GM18867 (cell line): Measurements from ENCODE around the gene DGKD.

ENCODE experiments used
- ATAC-seq: cut with Tn5 transposase; IDR thresholded peaks from one replicate; pipeline ENCODE4 v1.9.1; 2021; ENCODE audit warnings: mild to moderate bottlenecking, moderate library complexity; ENCODE audit not compliant: unreplicated experiment

The DGKD gene

DNA sequence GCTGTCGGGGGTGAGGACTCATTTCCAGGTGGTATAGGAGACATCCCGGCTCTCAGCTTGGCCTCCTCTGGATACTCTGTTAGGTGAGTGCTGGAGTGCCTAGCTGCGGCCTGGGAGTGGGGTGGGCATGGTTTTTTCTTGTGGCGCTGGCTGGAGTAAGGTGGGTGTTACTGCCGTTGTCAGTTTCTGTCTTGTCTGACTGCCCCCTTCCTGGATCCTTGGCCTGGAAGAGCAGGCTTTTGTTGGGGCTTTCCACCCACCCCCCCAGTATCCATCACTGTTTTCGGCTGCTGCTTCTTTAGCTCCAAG lies 69.2 kb downstream of the DGKD start:
- ATAC-seq: no peak

DNA sequence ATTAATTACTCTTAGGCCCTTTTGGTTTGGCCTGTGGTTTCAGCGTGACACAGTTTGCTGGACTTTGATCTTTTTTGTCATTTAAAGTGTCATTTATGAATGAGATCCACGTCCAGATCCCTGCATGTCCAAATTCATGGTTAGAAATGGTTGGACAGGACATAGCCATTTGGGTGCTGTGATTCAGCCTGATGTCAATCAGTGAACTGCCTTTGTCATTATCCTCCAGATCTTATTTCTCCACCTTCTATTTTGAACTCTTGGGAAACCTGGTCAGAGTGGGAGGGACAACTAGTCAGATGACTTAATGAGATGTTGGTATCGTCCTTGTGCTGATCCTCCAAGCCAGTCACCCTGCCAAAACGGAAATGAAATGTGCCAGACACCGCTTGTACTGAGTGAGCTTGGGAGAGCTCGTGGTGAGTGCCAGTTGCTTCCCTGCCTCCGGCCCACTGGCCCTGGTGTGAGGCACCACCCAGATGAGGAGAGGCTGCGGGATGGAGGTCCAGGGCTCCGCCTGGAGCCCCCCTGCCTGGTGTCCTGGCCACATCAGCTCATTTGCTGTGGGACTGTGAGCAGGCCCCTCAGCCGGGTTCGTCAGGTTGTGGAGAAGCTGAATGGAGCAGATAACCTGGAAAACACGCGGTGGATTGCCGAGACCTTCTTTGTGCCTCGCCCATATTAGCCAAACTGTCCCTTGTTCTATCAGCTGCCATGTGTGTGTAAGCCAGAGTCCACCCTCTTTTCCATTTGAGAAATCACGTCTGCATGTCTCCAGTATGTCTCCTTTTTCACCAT lies 70.1 kb downstream of the DGKD start:
- ATAC-seq: no peak

DNA sequence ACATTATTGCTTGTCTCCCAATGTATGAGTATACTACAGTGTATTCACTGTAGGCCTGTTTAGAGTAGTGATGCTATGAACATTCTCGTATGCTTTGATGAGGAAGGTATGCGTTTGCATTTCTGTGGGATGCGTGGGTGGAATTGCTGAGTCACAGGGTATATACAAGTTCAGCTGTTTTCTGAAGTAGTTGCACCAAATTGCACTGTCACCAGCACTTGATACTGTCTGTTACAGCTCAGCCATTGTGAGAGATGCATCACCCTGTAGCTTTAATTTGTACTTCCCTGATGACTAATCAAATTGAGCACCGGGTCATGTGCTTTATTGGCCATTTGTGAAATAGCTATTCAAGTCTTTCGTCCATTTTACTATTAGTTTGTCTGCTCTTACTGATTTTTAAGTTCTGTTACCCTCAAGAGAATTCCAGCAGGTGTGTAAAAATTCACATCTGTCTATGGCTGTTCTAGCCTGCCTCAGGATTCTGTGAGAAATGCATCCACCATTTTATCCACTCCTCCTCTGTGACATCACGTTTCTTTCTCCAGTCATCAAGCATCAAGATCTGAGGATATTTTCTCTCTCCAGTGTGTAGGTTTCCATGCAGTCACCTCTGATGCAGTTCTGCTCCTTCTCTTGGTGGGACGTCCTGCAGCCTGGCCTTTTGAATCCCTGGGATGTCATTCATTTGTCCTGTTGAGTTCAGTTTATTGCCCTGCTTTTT lies 72.5 kb downstream of the DGKD start:
- ATAC-seq: no peak

DNA sequence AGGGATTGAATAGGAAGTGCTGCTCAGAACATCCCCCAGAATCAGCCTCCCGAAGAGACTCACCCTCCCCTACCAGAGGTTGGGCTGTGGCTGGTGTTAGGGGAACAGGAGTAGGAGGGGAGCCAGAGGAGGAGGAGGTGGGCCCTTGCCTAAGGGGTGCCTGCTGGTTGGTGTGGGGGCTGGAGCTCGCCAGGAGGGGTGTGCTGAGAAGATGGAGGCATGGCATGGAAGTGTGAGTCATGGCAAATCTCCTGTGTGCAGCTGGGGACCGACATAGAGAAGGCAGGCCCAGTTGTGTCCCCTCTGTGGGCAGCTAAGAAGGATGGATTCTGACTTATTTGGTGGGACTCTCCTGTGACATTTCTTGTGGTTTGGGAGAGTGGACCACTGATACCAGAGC lies 73.7 kb downstream of the DGKD start:
- no peak for ATAC-seq

DNA sequence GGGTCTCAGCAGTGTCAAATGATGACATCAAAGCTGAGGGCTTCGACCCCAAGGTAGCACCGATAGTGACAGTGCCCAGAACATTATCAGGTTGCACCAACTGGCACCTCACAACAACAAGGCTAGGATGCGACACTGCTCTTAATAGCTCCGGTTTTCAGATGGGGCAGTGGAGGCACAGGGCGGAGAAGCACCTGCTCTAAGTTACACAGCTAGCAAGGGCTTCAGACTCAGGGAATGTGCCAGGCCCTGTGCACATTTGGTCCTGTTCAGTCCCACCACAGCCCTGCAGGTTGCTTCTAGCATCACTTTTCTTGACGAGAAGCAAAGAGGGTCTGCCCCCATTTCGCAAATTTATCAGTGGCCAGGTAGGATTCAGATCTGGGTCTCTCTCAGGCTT lies 74.1 kb downstream of the DGKD start:
- no peak for ATAC-seq

DNA sequence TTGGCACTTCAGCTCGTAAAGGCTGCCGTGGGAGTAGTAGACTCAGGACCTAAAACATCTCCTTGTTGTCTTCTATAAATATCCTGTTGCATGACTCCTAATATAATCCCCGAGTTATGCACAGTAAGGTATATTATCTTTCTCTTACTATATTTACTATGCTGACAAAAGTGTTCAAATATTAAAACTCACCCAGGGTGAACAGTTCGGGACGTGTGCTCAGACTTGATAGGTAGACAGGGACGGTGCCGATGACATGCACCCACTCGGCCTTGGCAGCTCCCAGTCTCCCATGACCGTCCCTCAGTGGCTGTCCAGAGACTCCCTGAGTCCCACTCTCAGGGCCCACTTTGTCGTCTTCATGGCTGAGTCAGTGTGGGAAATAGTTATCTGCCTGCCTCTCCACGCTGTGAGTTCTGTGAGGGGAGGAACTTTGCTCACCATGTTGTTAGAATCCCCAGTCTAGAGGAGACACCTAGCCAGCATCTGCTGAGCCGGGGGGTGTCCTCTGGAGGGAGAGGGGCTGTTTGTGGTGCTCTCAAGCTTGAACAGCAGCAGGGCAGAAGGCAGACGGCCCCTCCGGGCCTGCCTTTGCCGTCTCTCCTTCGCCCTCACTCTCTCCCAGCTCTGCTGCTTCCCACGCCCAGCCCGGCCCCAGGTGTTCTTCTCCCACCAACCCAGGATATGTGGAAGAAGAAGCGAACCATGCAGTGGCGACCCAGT lies 75.0 kb downstream of the DGKD start:
- ATAC-seq: no peak

DNA sequence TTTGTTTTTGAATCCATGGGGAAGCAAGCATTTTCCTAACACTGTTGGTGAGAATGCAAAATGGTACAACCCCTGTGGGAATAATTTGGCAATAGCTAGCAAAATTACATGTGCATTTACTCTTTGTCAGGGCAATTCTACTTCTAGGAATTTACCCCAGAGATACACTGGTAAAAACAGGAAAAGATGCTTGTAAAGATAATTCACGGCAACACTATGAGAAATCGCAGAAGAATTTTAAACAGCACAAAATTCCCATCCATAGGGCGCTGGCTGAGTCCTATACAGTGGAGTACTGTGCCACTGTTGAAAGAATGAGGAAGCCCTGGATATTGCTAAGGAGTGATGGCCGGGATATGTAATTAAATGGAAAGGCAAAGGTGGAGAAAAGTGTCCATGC lies 75.8 kb downstream of the DGKD start:
- no peak for ATAC-seq

DNA sequence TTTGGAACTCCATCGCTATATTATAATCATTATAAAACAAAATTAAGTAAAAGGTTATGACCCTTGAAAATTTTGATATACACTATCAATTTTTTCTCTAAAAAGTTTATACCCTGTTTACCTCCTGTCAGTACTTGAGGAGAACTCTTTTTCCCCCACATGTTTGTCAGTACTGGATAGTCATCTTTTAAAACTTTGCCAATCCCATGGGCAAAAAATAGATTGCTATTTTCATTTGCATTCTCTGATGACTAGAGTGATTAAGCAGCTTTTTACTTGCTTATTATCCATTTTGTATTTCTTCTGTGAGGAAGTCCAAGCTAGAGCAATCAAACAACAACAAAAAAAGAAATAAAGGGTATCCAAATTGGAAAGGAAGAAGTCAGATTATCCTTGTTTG lies 76.4 kb downstream of the DGKD start:
- no peak for ATAC-seq

DNA sequence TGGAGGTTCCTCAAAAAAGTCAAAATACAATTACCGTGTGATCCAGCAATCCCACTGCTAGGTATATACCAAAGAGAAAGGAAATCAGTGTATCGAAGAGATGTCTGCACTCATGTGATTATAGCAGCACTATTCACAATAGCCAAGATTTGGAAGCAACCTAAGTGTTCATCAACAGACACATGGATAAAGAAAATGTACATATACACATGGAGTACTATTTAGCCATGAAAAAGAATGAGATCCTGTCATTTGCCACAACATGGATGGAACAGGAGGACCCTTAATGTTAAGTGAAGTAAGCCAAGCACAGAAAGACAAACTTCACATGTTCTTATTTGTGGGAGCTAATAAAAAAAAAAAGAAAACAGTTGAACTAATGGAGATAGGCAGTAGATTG lies 78.7 kb downstream of the DGKD start:
- no peak for ATAC-seq

DNA sequence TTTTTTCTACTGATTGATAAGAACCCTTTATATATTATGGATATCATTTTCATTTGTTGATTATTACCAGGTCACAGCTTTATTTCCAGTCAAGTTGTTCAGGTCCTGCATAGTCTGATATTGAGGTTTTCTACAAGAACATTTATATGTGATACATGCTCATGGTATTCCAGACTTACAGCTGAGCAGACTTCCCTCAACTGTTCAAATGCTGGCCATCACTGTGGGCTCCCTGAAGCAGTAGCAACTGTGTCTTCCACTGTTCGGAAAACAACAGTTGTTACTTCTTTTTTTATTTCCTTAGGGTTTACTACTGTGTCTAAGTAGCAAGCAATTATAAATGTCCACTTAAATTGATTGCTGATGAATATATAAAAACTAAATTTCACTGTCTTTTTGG lies 79.5 kb downstream of the DGKD start:
- no peak for ATAC-seq

DNA sequence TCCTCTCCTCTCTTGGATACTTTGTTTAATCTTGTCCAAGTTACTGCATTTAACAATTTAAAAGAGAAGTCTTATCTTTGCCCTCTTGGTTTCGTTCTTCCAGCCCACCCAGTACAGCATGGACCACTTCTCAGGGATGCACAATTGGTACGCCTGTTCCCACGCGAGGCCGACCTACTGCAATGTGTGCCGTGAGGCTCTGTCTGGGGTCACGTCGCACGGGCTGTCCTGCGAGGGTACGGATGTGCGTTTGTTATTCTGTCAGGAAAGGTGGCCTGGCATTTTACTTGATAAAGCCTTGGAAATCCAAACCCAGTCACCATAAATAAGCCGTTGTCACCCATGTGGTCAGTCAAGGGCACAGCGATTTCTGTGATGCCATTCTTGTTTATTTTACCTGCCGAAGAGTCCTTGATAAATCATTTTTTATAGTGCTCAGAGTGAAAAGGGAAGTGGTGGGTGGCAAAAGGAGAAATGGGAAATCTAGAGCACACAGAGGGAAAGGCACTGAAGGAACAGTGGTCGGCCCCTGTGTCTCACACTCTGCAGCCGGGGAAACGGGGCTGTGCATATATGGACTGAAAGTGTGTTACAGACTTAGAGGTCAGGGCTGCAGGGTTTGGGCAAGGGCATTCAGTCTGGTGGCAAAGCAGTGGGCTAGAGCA lies 80.5 kb downstream of the DGKD start:
- no peak for ATAC-seq

DNA sequence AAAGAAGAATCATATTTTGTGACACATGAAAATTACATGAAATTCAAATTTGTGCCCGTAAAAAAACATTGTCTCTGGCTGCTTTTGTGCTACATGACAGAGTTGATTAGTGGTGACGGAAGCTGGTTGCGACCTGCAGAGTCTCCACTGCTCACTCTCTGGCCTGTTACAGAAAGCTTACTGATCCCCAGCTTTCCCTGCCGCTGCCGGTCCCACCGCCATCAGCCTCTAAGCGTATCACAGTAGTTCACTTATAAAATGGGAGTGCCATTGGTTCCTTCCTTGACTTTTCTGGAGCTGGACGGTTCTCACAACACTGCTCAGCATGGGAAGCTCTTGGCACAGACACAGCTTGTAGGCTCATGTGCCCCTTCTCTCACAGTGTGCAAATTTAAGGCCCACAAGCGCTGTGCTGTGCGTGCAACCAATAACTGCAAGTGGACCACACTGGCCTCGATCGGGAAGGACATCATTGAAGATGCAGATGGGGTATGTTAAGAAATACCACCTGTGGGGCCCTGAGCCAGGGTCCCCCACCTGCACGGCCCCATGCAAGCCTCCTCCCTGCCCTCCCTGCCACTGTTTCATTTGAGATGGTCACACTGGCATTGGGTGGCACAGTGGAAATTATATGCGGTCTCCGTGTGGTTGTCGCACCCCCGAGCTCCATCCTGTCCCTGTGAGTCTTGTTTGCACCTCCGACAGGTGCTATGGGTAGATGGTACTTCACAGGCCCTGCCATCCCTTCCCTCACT lies 81.3 kb downstream of the DGKD start:
- no peak for ATAC-seq

DNA sequence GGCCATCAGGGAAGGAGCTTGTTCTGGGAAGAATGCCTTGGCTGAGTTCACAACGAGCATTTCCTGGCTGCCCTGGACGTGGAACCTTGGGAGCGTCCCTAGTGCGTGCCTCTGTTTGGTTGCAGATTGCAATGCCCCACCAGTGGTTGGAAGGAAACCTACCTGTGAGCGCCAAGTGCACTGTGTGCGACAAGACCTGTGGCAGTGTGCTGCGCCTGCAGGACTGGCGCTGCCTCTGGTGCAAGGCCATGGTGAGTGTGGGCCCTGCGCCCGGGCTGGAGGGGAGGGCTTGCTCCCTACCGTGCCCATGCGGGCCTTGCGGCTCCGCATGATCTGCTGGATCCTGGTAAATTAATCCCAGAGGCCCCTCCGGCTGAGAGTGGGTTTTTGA lies 81.9 kb downstream of the DGKD start:
- ATAC-seq: no peak

DNA sequence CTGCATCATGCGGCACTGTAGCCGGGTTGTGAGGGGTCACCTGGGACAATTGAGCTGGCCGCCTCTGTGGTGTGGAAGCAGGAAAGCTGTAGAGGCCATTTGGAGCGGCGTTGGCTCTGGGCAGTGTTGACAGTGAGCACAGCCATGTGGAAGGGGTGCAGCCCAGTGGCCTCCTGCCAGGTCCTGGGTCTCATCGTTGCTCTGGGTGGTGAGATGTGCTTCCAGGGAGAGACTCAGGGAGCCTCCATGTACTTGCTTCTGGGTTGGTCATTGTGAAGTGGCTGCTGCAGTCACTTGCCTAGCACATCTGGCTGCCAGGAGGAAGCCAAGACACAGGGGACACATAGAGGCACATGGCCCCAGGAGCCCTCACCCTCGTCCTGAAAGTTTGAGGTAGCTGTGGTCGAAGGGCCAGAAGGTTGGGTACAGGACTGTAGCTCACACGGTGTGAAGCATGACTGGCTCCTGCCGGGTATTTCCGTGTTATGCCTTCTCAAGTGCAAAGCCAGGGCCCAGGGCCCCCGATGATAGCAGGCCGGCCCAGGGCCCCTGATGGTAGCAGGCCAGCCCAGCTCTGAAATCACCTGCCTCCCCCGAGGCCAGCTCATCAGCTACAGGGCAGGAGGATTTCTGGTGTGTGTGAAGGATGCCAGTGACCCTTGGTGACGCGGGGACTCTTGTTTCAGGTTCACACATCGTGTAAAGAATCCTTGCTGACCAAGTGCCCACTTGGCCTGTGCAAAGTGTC lies 82.6 kb downstream of the DGKD start:
- no peak for ATAC-seq

DNA sequence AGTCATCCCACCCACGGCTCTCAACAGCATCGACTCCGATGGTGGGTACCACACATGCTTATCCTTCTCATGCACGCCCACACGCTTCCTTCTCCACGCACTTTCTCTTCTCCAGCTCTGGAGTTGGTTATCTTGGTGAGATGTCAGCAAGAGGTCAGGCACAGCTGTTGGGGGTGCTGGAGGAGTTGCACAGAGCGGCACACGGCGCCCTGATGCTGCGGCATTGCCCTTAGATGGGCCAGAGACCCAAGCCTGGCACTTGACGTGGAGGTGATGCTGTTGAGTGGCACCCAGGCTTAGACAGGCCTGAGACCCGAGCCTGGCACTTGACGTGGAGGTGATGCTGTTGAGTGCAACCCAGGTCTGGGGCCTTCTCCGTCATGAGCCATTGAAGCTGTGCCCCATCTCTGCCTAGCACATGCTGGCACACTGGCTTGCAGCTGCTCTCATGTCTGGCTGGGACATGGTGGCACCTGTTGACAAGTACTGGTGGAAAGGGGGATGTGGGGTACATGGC lies 83.2 kb downstream of the DGKD start:
- no peak for ATAC-seq

DNA sequence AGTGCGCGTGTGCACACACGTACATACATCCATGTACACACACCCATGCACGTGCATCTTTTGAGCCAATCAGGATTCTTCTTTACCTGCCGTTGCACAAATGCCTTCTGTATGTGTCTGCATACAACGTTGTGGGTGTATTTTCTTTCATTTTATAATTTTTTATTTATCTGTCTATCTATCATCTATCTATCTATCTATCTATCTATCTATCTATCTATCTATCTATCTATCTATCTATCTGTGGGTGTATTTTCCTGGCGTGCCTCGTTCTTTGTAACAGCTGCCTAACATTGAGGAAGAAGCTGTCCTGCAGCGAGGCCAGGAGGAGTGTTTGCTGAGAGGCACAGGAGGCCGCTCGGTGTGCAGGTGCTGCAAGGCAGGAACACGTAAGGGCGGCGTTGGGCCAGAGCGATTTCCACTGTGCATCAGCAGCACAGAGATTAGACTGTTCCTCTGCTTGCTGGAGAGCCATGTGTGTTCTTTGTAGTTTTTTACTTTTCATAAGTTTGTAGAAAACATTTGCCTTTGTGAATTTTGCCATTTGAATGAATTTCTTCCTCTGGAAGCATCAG lies 84.4 kb downstream of the DGKD start:
- no peak for ATAC-seq

DNA sequence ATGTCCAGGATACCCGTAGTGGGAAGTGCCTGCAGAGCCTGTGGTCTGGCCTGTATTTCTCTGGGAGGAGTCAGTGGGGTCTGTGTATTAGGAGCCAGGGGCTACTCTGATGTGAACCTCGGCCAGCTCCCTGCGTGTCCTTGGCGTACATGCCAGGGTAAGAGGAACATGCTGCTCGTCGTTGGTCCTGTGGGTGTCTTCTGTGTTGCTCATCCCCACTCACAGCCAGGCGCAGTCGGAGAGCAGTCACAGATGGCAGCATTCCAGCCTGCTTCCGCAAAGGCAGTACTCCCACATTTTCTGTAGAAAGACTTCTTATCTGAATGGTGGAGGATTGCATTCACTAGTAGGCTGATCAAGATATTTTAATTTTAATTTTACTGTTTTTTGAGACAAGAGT lies 84.9 kb downstream of the DGKD start:
- no peak for ATAC-seq

DNA sequence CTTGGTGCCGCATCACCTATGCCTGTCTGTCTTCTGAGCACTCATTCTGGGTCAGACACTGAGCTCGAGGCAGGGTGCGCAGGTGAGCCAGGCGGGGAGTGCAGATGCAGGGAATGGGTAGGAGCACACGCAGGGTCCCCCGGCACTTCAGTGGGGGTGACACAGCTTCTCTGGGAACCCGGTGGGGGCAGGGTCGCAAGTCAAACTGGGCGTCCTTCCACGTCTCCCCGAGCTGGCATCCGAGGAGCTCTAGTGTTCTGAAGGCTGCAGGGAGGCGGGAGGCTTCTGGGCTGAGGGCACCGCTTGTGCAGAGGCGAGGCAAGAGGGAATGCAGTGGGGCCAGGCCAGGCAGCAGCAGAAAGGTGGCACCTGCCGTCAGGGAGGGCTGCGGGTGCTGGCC lies 86.0 kb downstream of the DGKD start:
- ATAC-seq: no peak

DNA sequence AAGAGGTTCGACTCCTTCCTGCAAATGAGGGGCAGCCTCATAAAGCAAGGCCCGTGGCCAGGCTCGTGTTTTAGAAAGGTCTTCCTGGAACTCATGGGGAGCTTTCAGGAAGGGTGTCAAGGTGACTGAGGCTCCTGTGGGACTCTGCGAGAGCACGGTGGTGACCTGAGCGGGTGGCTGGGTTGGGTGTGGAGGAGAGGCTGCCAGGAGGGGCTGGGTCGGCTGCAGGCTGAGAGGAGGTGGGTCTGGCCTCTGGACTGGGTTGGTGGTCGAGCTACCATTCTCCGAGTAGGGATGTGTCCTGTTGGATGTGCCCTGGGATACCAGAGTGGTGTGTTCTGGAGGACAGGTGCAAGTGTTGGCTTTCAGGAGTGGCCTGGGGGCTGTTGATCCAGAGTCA lies 86.4 kb downstream of the DGKD start:
- no peak for ATAC-seq
